BLaER1 (cell line): ENCODE measurements around the gene BICDL1.

ENCODE experiments used
- H3K27ac ChIP-seq: shearing (Covaris generic); formaldehyde crosslinking; 2 replicates; pipeline ENCODE4 v1.8.1; 2022
- H3K27me3 ChIP-seq: shearing (Covaris generic); formaldehyde crosslinking; 2 replicates; pipeline ENCODE4 v1.8.1; 2022
- H3K36me3 ChIP-seq: shearing (Covaris generic); formaldehyde crosslinking; 2 replicates; pipeline ENCODE4 v1.8.1; 2022
- H3K4me1 ChIP-seq: shearing (Covaris generic); formaldehyde crosslinking; 2 replicates; pipeline ENCODE4 v1.8.1; 2022
- H3K4me2 ChIP-seq: shearing (Covaris generic); formaldehyde crosslinking; 2 replicates; pipeline ENCODE4 v1.8.1; 2022
- H3K4me3 ChIP-seq: shearing (Covaris generic); formaldehyde crosslinking; 2 replicates; pipeline ENCODE4 v1.8.1; 2022
- H3K9ac ChIP-seq: shearing (Covaris generic); formaldehyde crosslinking; 2 replicates; pipeline ENCODE4 v1.8.1; 2022
- H3K9me3 ChIP-seq: shearing (Covaris generic); formaldehyde crosslinking; 2 replicates; pipeline ENCODE4 v1.8.1; 2022
- H4K20me1 ChIP-seq: shearing (Covaris generic); formaldehyde crosslinking; 2 replicates; pipeline ENCODE4 v1.8.1; 2022
- Cebpa-rat ChIP-seq: shearing (Covaris generic); IDR thresholded peaks from 2 replicates; pipeline ENCODE4 v1.8.1; 2022

The BICDL1 gene

GRCh38 chr12:120132863-120133385 lies 143.9 kb downstream of the BICDL1 start:
- H3K4me2 ChIP-seq: peak overlapping the region; percentile 54; the same call in 1 of the 2 replicates
- H3K4me1 ChIP-seq: peaks cover 22% of the 10 kb centered on the region; the same call in 1 of the 2 replicates
- no peaks in the 10 kb centered on the region for H3K27me3 ChIP-seq
- H3K9me3 ChIP-seq: no peaks in the 10 kb centered on the region
- peaks cover 52% of the 10 kb centered on the region for H4K20me1 ChIP-seq
- H3K9ac ChIP-seq: 0 out of 2 replicates have a peak overlapping the region, but pooled peaks have one; percentile 21
- peaks cover 100% of the 10 kb centered on the region for H3K36me3 ChIP-seq
- no peak overlapping the region for H3K4me3 ChIP-seq
- H3K27ac ChIP-seq: peak overlapping the region; percentile 33
- no peak for TF ChIP-seq Cebpa-rat

GRCh38 chr12:120134307-120134980 lies 145.4 kb downstream of the BICDL1 start:
- Histone ChIP-seq H3K4me1 (peaks cover 22% of the 10 kb centered on the region; the same call in 1 of the 2 replicates), H3K4me3 (no peak overlapping the region), H3K4me2 (no peak overlapping the region), H3K9ac (no peak overlapping the region), H4K20me1 (peaks cover 53% of the 10 kb centered on the region), H3K27me3 (no peaks in the 10 kb centered on the region), H3K36me3 (peaks cover 100% of the 10 kb centered on the region), H3K27ac (no peak overlapping the region), H3K9me3 (no peaks in the 10 kb centered on the region)
- TF ChIP-seq Cebpa-rat: no peak

- H3K9me3 ChIP-seq: no peaks in the 10 kb centered on the region
- no peak overlapping the region for H3K4me2 ChIP-seq
- H3K9ac ChIP-seq: 0 out of 2 replicates have a peak overlapping the region, but pooled peaks have one; percentile 13
- peaks cover 51% of the 10 kb centered on the region for H4K20me1 ChIP-seq
- H3K36me3 ChIP-seq: peaks cover 100% of the 10 kb centered on the region
- H3K27ac ChIP-seq: no peak overlapping the region
- H3K27me3 ChIP-seq: no peaks in the 10 kb centered on the region
- TF ChIP-seq Cebpa-rat: no peak
- no peak overlapping the region for H3K4me3 ChIP-seq
- peaks cover 22% of the 10 kb centered on the region; the same call in 1 of the 2 replicates for H3K4me1 ChIP-seq
Measured at GRCh38 chr12:120136093-120136770, 147.2 kb downstream of the BICDL1 start.

GRCh38 chr12:120137833-120138232 lies 148.8 kb downstream of the BICDL1 start:
- H3K4me2 ChIP-seq: no peak overlapping the region

GRCh38 chr12:120138366-120138765 lies 149.3 kb downstream of the BICDL1 start:
- no peak for TF ChIP-seq Cebpa-rat
- no peaks in the 10 kb centered on the region for H3K9me3 ChIP-seq
- peaks cover 100% of the 10 kb centered on the region for H3K36me3 ChIP-seq
- peaks cover 49% of the 10 kb centered on the region for H4K20me1 ChIP-seq
- H3K27ac ChIP-seq: no peak overlapping the region
- H3K4me1 ChIP-seq: peaks cover 11% of the 10 kb centered on the region; the same call in 1 of the 2 replicates
- no peaks in the 10 kb centered on the region for H3K27me3 ChIP-seq
- H3K4me3 ChIP-seq: no peak overlapping the region
- H3K9ac ChIP-seq: no peak overlapping the region
- no peak overlapping the region for H3K4me2 ChIP-seq

More at GRCh38 chr12:120137833-120138232, 148.8 kb downstream of the BICDL1 start:
- Histone ChIP-seq H3K9me3 (no peaks in the 10 kb centered on the region), H3K27ac (no peak overlapping the region), H4K20me1 (peaks cover 54% of the 10 kb centered on the region), H3K9ac (no peak overlapping the region), H3K27me3 (no peaks in the 10 kb centered on the region), H3K36me3 (peaks cover 100% of the 10 kb centered on the region), H3K4me1 (peaks cover 16% of the 10 kb centered on the region; the same call in 1 of the 2 replicates), H3K4me3 (no peak overlapping the region)
- TF ChIP-seq Cebpa-rat: no peak

GRCh38 chr12:120139958-120140357 lies 150.9 kb downstream of the BICDL1 start:
- no peak overlapping the region for H3K4me3 ChIP-seq
- no peak overlapping the region for H3K9ac ChIP-seq
- no peak overlapping the region for H3K27ac ChIP-seq
- H3K36me3 ChIP-seq: peaks cover 100% of the 10 kb centered on the region
- H3K9me3 ChIP-seq: no peaks in the 10 kb centered on the region
- no peak overlapping the region for H3K4me2 ChIP-seq
- peaks cover 45% of the 10 kb centered on the region; the same call in 1 of the 2 replicates for H4K20me1 ChIP-seq
- no peak for TF ChIP-seq Cebpa-rat
- H3K27me3 ChIP-seq: no peaks in the 10 kb centered on the region
- no peaks in the 10 kb centered on the region for H3K4me1 ChIP-seq

- Histone ChIP-seq H3K27ac (no peak overlapping the region), H3K4me2 (no peak overlapping the region), H3K36me3 (peaks cover 100% of the 10 kb centered on the region)
Measured at GRCh38 chr12:120140603-120141002, 151.6 kb downstream of the BICDL1 start.

GRCh38 chr12:120141336-120141735 lies 152.3 kb downstream of the BICDL1 start:
- TF ChIP-seq Cebpa-rat: no peak
- H3K9me3 ChIP-seq: no peaks in the 10 kb centered on the region
- peaks cover 46% of the 10 kb centered on the region; the same call in 1 of the 2 replicates for H4K20me1 ChIP-seq
- H3K27me3 ChIP-seq: no peaks in the 10 kb centered on the region
- no peak overlapping the region for H3K27ac ChIP-seq
- H3K9ac ChIP-seq: no peak overlapping the region
- H3K4me3 ChIP-seq: no peak overlapping the region
- H3K4me2 ChIP-seq: no peak overlapping the region
- H3K4me1 ChIP-seq: no peaks in the 10 kb centered on the region
- H3K36me3 ChIP-seq: peaks cover 100% of the 10 kb centered on the region

More at GRCh38 chr12:120140603-120141002, 151.6 kb downstream of the BICDL1 start:
- no peaks in the 10 kb centered on the region for H3K9me3 ChIP-seq
- H3K4me3 ChIP-seq: no peak overlapping the region
- H4K20me1 ChIP-seq: peaks cover 49% of the 10 kb centered on the region; the same call in 1 of the 2 replicates
- no peak overlapping the region for H3K9ac ChIP-seq
- TF ChIP-seq Cebpa-rat: no peak
- no peaks in the 10 kb centered on the region for H3K4me1 ChIP-seq
- H3K27me3 ChIP-seq: no peaks in the 10 kb centered on the region

GRCh38 chr12:120142231-120142877 lies 153.3 kb downstream of the BICDL1 start:
- Histone ChIP-seq H3K9ac (no peak overlapping the region), H3K27ac (no peak overlapping the region), H3K36me3 (peaks cover 100% of the 10 kb centered on the region), H4K20me1 (peaks cover 51% of the 10 kb centered on the region; the same call in 1 of the 2 replicates), H3K4me3 (no peak overlapping the region), H3K4me1 (no peaks in the 10 kb centered on the region), H3K9me3 (no peaks in the 10 kb centered on the region), H3K27me3 (no peaks in the 10 kb centered on the region), H3K4me2 (no peak overlapping the region)
- no peak for TF ChIP-seq Cebpa-rat
